Left colon (tissue), 2 donors: ENCODE results near the gene THEMIS2. TPM values are rescaled to one million over a fixed set of nuclear protein-coding genes. Genes with fewer than 3 reads are reported as not detected.

Experiments
- ATAC-seq: fragments of 200-7000 bp; cut with Tn5 transposase; one replicate; pipeline ENCODE4 v1.9.1; 2020; ENCODE audit warnings: mild to moderate bottlenecking, moderate library complexity
- DNase-seq, 2 donors: peaks; one replicate each; pipeline ENCODE4 v3.0.0-alpha.2; 2020
- intact Hi-C, 2 donors: fragments of 100-400 bp; cut with DNase I in 1 of 2; cut with micrococcal nuclease in 1 of 2; formaldehyde crosslinking; loops; one replicate each; pipeline versions ENCODE4 v1.11.2 to v1.14.0; 2022; cut with DNase I, micrococcal nuclease
- total RNA-seq, 2 donors: library from RNA; stranded (reverse); fragmentation: NEBNext Ultra II Directional; extraction: Animal tissue kit (Norgen Biotek cat#: 25700); gene quantifications; one replicate each; pipeline ENCODE4 v1.2.1, GENCODE V29; 2021
- donor health status: DM: no; HTN: no; CAD: no.
- donor health status: DM: yes; HTN: yes; CAD: no.

The THEMIS2 gene
- total RNA-seq, 2 donors from 2014 or later = 6.7 to 14.4 TPM

DNA sequence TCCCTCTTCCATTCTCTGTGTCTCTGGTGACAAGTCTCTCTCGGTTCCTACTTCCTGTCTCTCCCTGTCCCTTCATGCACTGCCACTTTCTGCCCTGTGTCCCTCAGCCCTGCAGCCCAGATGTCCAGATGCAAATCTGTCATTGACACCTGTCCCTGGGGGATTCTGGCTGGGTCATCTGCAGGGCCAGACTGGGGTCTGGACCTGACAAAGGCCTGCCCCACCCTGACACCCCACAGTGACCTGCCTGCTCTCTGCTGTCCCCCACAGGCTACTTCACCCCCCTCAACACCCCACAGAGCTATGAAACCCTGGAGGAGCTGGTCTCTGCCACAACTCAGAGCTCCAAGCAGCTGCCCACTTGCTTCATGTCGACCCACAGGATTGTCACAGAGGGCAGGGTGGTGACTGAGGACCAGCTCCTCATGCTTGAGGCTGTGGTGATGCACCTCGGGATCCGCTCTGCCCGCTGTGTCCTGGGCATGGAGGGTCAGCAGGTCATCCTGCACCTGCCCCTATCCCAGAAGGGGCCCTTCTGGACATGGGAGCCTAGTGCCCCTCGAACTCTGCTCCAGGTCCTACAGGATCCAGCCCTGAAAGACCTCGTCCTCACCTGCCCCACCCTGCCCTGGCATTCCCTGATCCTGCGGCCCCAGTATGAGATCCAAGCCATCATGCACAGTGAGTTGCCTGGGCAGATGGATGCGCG lies 7.2 kb downstream of the THEMIS2 start:
- intact Hi-C loops = no loop called here
- ATAC-seq (no peak), DNase-seq (no peak)

GRCh38 chr1:27882543-27882903 lies 10.2 kb downstream of the THEMIS2 start:
- no peak for ATAC-seq
- intact Hi-C loops = no loop called here

DNA sequence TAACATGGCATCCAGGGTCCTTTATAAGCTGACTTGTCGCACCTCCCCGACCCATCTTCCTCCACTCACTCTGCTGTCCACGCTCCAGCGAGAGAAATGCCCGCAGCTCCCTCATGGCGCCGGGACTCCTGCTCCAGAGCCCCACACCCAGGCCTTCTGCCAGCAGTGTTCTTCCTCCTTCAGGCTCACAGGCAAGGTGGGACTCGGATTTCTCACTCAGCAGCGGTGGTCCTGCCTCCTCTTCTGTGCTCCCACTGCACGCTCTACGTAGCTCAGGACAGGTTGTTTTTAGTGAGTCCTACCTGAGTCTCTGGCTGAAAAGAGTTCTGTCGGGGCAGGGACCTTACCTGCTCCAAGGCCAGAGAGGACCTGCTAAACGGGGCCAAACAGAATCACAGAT lies 11.2 kb downstream of the THEMIS2 start:
- DNase-seq (no peak), ATAC-seq (no peak)
- intact Hi-C loops = no loop called here

More at GRCh38 chr1:27882543-27882903, 10.2 kb downstream of the THEMIS2 start:
- no peak for DNase-seq

GRCh38 chr1:27884006-27884954 lies 11.9 kb downstream of the THEMIS2 start:
- ATAC-seq = no peak
- intact Hi-C loops = no loop called here

DNA sequence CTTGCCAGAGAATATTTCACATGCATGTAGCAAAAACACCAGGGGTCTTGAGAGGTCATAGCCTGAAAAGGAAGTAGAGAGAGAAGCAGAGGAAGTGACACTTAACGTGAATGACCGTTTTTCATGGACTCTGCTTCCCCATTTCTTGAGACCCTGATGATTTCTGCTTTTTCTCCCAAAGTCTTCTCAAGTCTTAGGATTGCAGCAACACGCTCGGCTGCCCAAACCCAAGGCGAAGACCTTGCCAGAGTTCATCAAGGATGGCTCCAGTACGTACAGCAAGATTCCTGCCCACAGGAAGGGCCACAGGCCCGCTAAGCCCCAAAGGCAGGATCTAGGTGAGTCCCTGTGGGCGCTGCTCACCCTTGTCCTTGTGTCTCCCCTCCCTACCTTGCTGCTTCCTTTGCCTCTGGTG lies 12.8 kb downstream of the THEMIS2 start:
- no peak for ATAC-seq

More at GRCh38 chr1:27884006-27884954, 11.9 kb downstream of the THEMIS2 start:
- no peak for DNase-seq

GRCh38 chr1:27885621-27886352 lies 13.4 kb downstream of the THEMIS2 start:
- no peak for ATAC-seq
- DNase-seq = no peak
- intact Hi-C loops = no loop called here

More for the DNA sequence above, 12.8 kb downstream of the THEMIS2 start:
- no peak for DNase-seq
- intact Hi-C loops = no loop called here

- intact Hi-C loops = no loop called here
- ATAC-seq = no peak
- DNase-seq = no peak
These were observed 14.0 kb downstream of the THEMIS2 start for GRCh38 chr1:27886353-27886679.

DNA sequence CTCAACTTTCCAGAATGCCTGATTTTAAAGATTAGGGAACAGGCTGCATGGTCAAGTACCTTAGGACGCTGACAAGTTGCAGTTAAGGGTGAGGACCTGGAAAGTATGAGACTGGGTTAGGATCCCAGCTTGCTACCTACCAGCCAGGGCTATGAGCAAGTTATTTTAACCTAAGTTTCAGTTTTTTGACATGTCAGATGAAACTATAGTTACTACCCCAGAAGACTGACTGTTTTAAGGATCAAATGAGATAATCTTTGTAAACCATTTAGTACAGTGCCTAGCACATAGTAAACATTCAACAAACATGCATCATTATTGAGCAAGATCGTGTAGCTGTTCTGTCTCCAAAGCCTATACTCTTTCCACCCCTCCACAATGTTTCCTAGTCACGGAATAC lies 14.4 kb downstream of the THEMIS2 start:
- intact Hi-C loops = no loop called here
- ATAC-seq (no peak), DNase-seq (no peak)

- DNase-seq = no peak
- intact Hi-C loops = no loop called here
- ATAC-seq = peak; percentile 33
These were observed 15.1 kb downstream of the THEMIS2 start for GRCh38 chr1:27887215-27888021.

GRCh38 chr1:27889506-27889905 lies 17.2 kb downstream of the THEMIS2 start:
- DNase-seq (no peak), ATAC-seq (no peak)
- intact Hi-C loops = no loop called here

DNA sequence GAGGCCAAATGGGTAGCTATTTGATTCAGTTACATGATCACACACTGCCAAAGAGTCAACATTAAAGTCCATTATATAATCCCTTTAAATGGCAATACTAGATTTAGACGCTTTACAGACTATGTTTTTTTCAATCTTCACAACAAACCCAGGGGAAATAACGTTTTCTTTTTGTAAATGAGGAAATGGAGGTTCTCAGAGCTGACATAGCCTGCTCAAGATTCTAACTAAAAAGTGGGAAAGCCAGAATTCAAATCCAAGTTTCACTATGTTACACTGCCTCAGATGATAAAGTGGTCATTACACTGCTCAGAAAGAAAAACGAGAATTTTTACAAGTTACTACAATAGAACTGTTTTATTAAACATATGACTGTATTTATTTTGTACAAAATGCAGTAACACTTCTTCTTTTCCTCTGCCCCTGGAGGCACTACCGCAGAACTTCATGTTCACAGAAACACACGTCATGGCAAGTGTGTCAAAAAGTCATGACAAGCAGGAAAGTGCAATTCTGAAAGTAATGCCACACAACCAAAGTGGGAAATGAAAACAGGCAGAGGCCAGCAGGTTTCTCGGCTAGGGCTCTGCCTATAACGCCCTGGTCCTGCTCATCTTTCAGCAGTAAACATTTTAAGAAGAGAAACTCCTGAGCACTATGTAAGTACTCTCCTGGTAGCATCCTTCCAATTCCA lies 19.0 kb downstream of the THEMIS2 start:
- ATAC-seq = no peak
- DNase-seq = no peak
- intact Hi-C loops = no loop called here

- intact Hi-C loops = no loop called here
- DNase-seq (no peak), ATAC-seq (no peak)
These were observed 22.2 kb downstream of the THEMIS2 start for GRCh38 chr1:27894521-27894920.

GRCh38 chr1:27906759-27907158 lies 34.4 kb downstream of the THEMIS2 start:
- DNase-seq = no peak
- intact Hi-C loops = no loop called here
- no peak for ATAC-seq

DNA sequence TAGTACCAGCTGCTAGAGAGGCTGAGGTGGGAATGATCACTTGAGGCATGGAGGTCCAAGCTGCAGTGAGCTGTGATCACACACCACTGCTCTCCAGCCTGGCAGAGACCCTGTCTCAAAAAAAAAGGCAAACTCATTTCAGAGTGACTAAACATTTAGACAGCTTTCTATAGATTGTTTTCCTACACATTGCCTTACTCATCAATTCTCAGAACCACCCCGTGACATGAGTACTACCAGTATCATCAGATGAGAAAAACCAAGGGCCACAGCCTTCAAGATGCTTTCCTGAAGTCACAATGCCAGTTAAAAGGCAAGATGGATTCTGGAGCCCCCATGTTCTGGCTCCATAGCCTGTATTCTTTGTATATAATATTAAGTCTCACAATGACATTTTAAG lies 40.1 kb downstream of the THEMIS2 start:
- ATAC-seq (no peak), DNase-seq (no peak)
- intact Hi-C loops = no loop called here

DNA sequence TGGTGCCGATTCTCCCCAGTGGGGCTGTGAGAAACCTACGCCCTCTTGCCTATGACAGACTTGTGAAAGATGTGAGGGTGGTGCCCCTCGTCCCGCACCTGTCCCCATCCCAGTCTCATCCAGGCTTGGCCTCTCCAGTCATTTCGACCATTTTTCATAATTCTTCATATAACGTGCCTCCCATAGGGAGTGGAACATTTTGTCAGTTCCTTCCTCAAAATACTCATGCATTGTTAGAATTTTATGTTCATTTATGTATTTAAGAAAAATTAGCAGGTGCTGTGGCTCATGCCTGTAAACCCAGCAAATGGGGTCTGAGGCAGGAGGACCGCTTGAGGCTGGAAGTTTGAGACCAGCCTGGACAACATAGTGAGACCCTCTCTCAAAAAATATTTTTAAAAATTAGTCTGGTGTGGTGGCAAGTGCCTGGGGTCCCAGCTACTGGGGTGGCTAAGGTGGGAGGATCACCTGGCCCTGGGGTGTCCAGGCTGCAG lies 42.8 kb downstream of the THEMIS2 start:
- ATAC-seq (no peak), DNase-seq (no peak)
- intact Hi-C loops = no loop called here

DNA sequence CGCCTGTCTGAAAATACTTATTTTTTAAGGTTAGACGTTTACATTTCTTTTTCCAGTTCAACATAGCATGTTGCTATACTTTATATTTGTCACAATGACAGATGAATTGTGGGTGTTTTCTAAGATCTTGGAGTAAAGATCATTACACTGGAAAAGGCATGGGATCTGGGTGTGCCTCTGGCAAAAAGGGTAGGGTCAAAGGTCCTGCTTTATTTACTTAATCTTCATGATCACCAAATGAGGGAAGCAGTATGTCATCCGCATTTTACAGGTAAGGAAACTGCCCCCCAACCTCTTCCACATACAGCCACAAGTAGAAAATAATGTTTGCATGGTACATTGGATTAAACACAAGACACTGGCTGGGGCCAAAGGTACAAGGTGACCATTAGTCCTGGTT lies 49.9 kb downstream of the THEMIS2 start:
- intact Hi-C loops = no loop called here
- ATAC-seq (peak; percentile 97), DNase-seq (no peak)

DNA sequence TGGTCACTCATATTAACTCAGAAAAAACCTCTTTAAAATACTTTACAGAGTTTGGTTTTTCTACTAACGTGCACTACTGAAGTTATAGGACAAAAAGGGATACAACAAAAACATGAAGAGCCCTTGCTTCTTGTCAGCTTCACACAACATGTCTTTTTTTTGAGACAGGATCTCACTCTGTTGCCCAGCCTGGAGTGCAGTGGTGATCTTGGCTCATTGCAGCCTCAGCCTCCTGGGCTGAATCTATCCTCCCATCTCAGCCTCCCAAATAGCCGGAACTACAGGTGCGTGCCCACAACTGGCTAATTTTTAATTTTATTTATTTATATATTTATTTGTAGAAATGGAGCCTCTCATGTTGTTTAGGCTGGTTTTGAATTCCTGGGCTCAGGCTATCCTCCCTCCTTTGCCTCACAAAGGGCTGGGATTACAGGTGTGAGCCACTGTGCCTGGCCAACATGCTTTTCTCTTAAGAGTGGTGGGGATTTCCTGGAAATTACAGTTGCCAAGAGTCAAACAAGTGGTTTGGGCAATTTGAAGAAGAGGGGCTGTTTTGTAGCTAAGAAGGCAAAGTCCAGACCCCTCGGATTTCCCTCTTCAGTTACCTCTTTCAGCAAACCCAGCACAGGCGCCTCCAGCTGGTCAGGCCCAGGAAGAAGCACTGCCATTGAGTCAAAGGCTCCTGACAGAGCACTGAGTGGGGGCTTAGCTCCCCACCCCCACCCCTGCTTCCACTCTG lies 56.0 kb downstream of the THEMIS2 start:
- intact Hi-C loops = no loop called here
- DNase-seq (no peak), ATAC-seq (no peak)
